IMR-90 (cell line): ENCODE data around the gene TMEM92. TPM values are rescaled to one million over a fixed set of nuclear protein-coding genes. Genes with fewer than 3 reads are reported as not detected.

Source experiments
- ATAC-seq: fragments of 200-7000 bp; cut with Tn5 transposase; 2 replicates; pipeline ENCODE4 v1.9.1; 2020; ENCODE audit warnings: low read depth, mild to moderate bottlenecking, moderate library complexity
- BruUV-seq: library from RNA; stranded (reverse); fragments of 400-500 nt; replicated peaks from 2 replicates; lab custom pipeline; 2021; lab: Mats Ljungman, UMichigan
- CTCF ChIA-PET: fragments of 300-600 bp; formaldehyde crosslinking; extraction: SDS; loops from one replicate; lab custom pipeline; 2021; ENCODE audit warnings: antibody characterized with exemption; lab: Yijun Ruan, JAX
- POLR2A ChIA-PET: fragments of 300-600 bp; sonication (Branson Sonifier 250); formaldehyde crosslinking; loops from one replicate; lab custom pipeline; 2022; ENCODE audit warnings: antibody characterized with exemption; ENCODE audit not compliant: unreplicated experiment; lab: Charles Lee
- DNase-seq: peaks from one replicate; pipeline ENCODE4 v3.0.0; 2013
- H2AFZ ChIP-seq: replicated peaks from 2 replicates; pipeline ENCODE3; 2013; ENCODE audit warnings: low read length, mild to moderate bottlenecking; ENCODE audit not compliant: poor library complexity
- H2AK5ac ChIP-seq: 2 replicates; pipeline ENCODE4 v1.6.1; 2013; ENCODE audit warnings: low read depth, low read length, inconsistent platforms
- H2AK9ac ChIP-seq: replicated peaks from 2 replicates; pipeline ENCODE3; 2013; ENCODE audit warnings: mild to moderate bottlenecking, low read depth, low read length, moderate library complexity; ENCODE audit not compliant: poor library complexity
- H2BK120ac ChIP-seq: 2 replicates; pipeline ENCODE4 v1.6.1; 2013; ENCODE audit warnings: low read depth, low read length, inconsistent platforms
- H2BK15ac ChIP-seq: 3 replicates; pipeline ENCODE4 v1.6.1; 2013; ENCODE audit warnings: low read depth, low read length, inconsistent platforms
- H2BK20ac ChIP-seq: 2 replicates; pipeline ENCODE4 v1.6.1; 2013; ENCODE audit warnings: low read depth, mild to moderate bottlenecking, inconsistent platforms, low read length, moderate library complexity
- H2BK5ac ChIP-seq: 2 replicates; pipeline ENCODE4 v1.6.1; 2013; ENCODE audit warnings: mild to moderate bottlenecking, low read depth, low read length, inconsistent platforms; ENCODE audit not compliant: poor library complexity, severe bottlenecking
- H3K14ac ChIP-seq: replicated peaks from 2 replicates; pipeline ENCODE4 v1.6.1; 2013; ENCODE audit warnings: low read depth, low read length, inconsistent platforms
- H3K18ac ChIP-seq: 2 replicates; pipeline ENCODE4 v1.6.1; 2013; ENCODE audit warnings: low read depth, low read length, control low read depth
- H3K23ac ChIP-seq: 2 replicates; pipeline ENCODE4 v1.6.1; 2013; ENCODE audit warnings: low read depth, low read length, inconsistent platforms
- H3K27ac ChIP-seq: 2 replicates; pipeline ENCODE4 v1.5.1; 2013; ENCODE audit warnings: mild to moderate bottlenecking, control low read depth, low read length; ENCODE audit not compliant: insufficient read depth
- H3K27me3 ChIP-seq: 2 replicates; pipeline ENCODE4 v1.6.1; 2013; ENCODE audit warnings: low read length; ENCODE audit not compliant: control insufficient read depth, insufficient read depth
- H3K36me3 ChIP-seq: 2 replicates; pipeline ENCODE4 v1.6.1; 2013; ENCODE audit warnings: low read length, mixed read lengths; ENCODE audit not compliant: control insufficient read depth, insufficient read depth
- H3K4ac ChIP-seq: 2 replicates; pipeline ENCODE4 v1.6.1; 2013; ENCODE audit warnings: low read depth, low read length, inconsistent platforms
- H3K4me1 ChIP-seq: 2 replicates; pipeline ENCODE4 v1.6.1; 2013; ENCODE audit warnings: low read length, mixed read lengths; ENCODE audit not compliant: control insufficient read depth, insufficient read depth
- H3K4me2 ChIP-seq: 2 replicates; pipeline ENCODE4 v1.6.1; 2013; ENCODE audit warnings: low read depth, mild to moderate bottlenecking, control low read depth, low read length, moderate library complexity
- H3K4me3 ChIP-seq: 2 replicates; pipeline ENCODE4 v1.5.1; 2013; ENCODE audit warnings: low read depth, mild to moderate bottlenecking, control low read depth, low read length, moderate library complexity; ENCODE audit not compliant: insufficient read depth
- H3K56ac ChIP-seq: 2 replicates; pipeline ENCODE4 v1.6.1; 2013; ENCODE audit warnings: low read length, inconsistent platforms; ENCODE audit not compliant: insufficient read depth; ENCODE audit errors: extremely low read depth
- H3K79me1 ChIP-seq, 2 experiments: 2 replicates each; pipeline ENCODE4 v1.6.1; 2013; ENCODE audit warnings: low read length in 2 of 2, inconsistent platforms in 1 of 2, low read depth in 1 of 2
- H3K9ac ChIP-seq: 2 replicates; pipeline ENCODE4 v1.6.1; 2013; ENCODE audit warnings: low read depth, low read length, control low read depth
- H3K9me1 ChIP-seq: 2 replicates; pipeline ENCODE4 v1.6.1; 2013; ENCODE audit warnings: low read length, inconsistent platforms; ENCODE audit not compliant: insufficient read depth
- H3K9me3 ChIP-seq: 2 replicates; pipeline ENCODE4 v1.6.1; 2013; ENCODE audit warnings: low read length; ENCODE audit not compliant: control insufficient read depth, insufficient read depth
- H4K20me1 ChIP-seq: 2 replicates; pipeline ENCODE4 v1.6.1; 2013; ENCODE audit warnings: low read length, inconsistent platforms; ENCODE audit not compliant: insufficient read depth
- H4K5ac ChIP-seq: 2 replicates; pipeline ENCODE4 v1.6.1; 2013; ENCODE audit warnings: mild to moderate bottlenecking, low read depth, low read length, control low read depth
- H4K8ac ChIP-seq, 2 experiments: 2 replicates each; pipeline ENCODE4 v1.6.1; 2013; ENCODE audit warnings: low read depth in 2 of 2, low read length in 2 of 2, control low read depth in 1 of 2, inconsistent platforms in 1 of 2
- H4K91ac ChIP-seq: 2 replicates; pipeline ENCODE4 v1.6.1; 2013; ENCODE audit warnings: low read depth, low read length, inconsistent platforms; ENCODE audit not compliant: insufficient read depth
- CTCF ChIP-seq: conservative IDR thresholded peaks from 2 replicates; pipeline ENCODE4 v1.5.1; 2012; ENCODE audit warnings: mild to moderate bottlenecking, low read depth, low read length, improper control_type of control experiment
- ELK1 ChIP-seq: fragments of 150-350 bp; IDR thresholded peaks from 2 replicates; pipeline ENCODE4 v1.6.1; 2016; ENCODE audit warnings: low read depth, mild to moderate bottlenecking, low read length, moderate library complexity, borderline replicate concordance
- MAFK ChIP-seq: IDR thresholded peaks from 2 replicates; pipeline ENCODE4 v1.6.1; 2012; ENCODE audit warnings: low read depth, low read length, improper control_type of control experiment
- MAZ ChIP-seq: IDR thresholded peaks from 2 replicates; pipeline ENCODE4 v1.6.1; 2012; ENCODE audit warnings: low read depth, mild to moderate bottlenecking, low read length, improper control_type of control experiment, moderate library complexity, borderline replicate concordance
- MXI1 ChIP-seq: IDR thresholded peaks from 2 replicates; pipeline ENCODE4 v1.6.1; 2012; ENCODE audit warnings: low read depth, mild to moderate bottlenecking, low read length, moderate library complexity, borderline replicate concordance
- NFE2L2 ChIP-seq: fragments of 150-350 bp; IDR thresholded peaks from 2 replicates; pipeline ENCODE4 v1.6.1; 2016; ENCODE audit warnings: low read depth, mild to moderate bottlenecking, low read length
- RFX5 ChIP-seq: IDR thresholded peaks from 2 replicates; pipeline ENCODE4 v1.8.0; 2012; ENCODE audit warnings: low read depth, mild to moderate bottlenecking, low read length, moderate library complexity
- USF2 ChIP-seq: fragments of 150-350 bp; IDR thresholded peaks from 2 replicates; pipeline ENCODE4 v1.6.1; 2017; ENCODE audit warnings: mild to moderate bottlenecking, antibody characterized with exemption, low read length, low read depth
- WGBS, 2 experiments: methylation state at CpG; one replicate each; pipeline versions ENCODE4 v1.1.5 to v1.1.7; 2013; ENCODE audit warnings: missing lambda C conversion rate in 2 of 2; ENCODE audit not compliant: insufficient read length in 1 of 2; ENCODE audit errors: extremely low coverage in 2 of 2; 5-methylcytosine and 5-hydroxymethylcytosine counted together
- dilution Hi-C: fragments of 300-500 bp; cut with HindIII; formaldehyde crosslinking; loops from one replicate; pipeline ENCODE4 v1.14.3; 2018; ENCODE audit warnings: low sequenced_read_pairs; ENCODE audit not compliant: unreplicated experiment
- in situ Hi-C: fragments of 300-500 bp; cut with MboI; formaldehyde crosslinking; loops from 3 replicates; pipeline ENCODE4 v1.14.3; 2019; ENCODE audit warnings: low sequenced_read_pairs, inconsistent platforms, mixed read lengths
- intact Hi-C: fragments of 100-400 bp; cut with micrococcal nuclease; formaldehyde crosslinking; loops from 2 replicates; pipeline ENCODE4 v1.10.0; 2022
- polyA plus RNA-seq, 3 experiments: library from polyadenylated mRNA; depleted of rRNA; stranded (reverse); fragments of >200 nt; gene quantifications; 2 replicates each; pipeline ENCODE4 v1.2.3, GENCODE V29; 2012; ENCODE audit warnings: low replicate concordance in 1 of 3
- total RNA-seq: library from RNA; depleted of rRNA; stranded (reverse); fragments of >200 nt; gene quantifications from 2 replicates; pipeline ENCODE4 v1.2.3, GENCODE V29; 2012

The TMEM92 gene
- total and polyA plus RNA-seq, 2 of the 4 experiments (the other 2 are of a cell fraction), result 0.18 to 1.7 TPM

GRCh38 chr17:50312308-50312707, 38.0 kb downstream of the TMEM92 start:
- no peaks in the 10 kb centered on the region for H3K79me1 ChIP-seq
- no peak overlapping the region for H2AFZ ChIP-seq
- H3K14ac ChIP-seq, result no peak overlapping the region
- ChIA-PET POLR2A (no interaction called here), CTCF (no interaction called here)
- dilution Hi-C loops, result no loop called here
- in situ Hi-C loops, result loop anchor here (25.0 kb wide), 1 partner anchor 425 kb away; no protein-coding TSS in a partner anchor
- H3K36me3 ChIP-seq, result no peaks in the 10 kb centered on the region
- no peak overlapping the region for H2AK9ac ChIP-seq
- no peak overlapping the region for H4K8ac ChIP-seq
- H4K20me1 ChIP-seq, result no peaks in the 10 kb centered on the region
- no TSS peak for BruUV-seq
- H3K27me3 ChIP-seq, result peaks cover 23% of the 10 kb centered on the region
- H4K5ac ChIP-seq, result no peak overlapping the region
- no peak overlapping the region for H2AK5ac ChIP-seq
- H3K9ac ChIP-seq, result no peak overlapping the region
- H3K27ac ChIP-seq, result no peak overlapping the region
- intact Hi-C loops, result no loop called here
- no peaks in the 10 kb centered on the region for H3K9me3 ChIP-seq
- no peak overlapping the region for H3K4me3 ChIP-seq
- H2BK15ac ChIP-seq, result no peak overlapping the region
- H3K4me2 ChIP-seq, result no peak overlapping the region
- H3K18ac ChIP-seq, result no peak overlapping the region
- TF ChIP-seq MXI1 (no peak), MAZ (peak; percentile 28; the same call in 1 of the 2 replicates), CTCF (no peak), MAFK (no peak), USF2 (no peak), RFX5 (no peak), NFE2L2 (no peak), ELK1 (no peak)
- no peak overlapping the region for H2BK20ac ChIP-seq
- H3K4ac ChIP-seq, result no peak overlapping the region; the same call in 1 of the 2 replicates
- WGBS, 2 experiments, result 20% methylated on average over 1 of the region's 5 CpGs; no CpG with 5 or more reads in 1 of the 2 experiments
- H3K4me1 ChIP-seq, result peaks cover 14% of the 10 kb centered on the region
- H2BK5ac ChIP-seq, result no peak overlapping the region
- peak; percentile 34 for DNase-seq
- no peak overlapping the region for H3K56ac ChIP-seq
- peak; percentile 47 for ATAC-seq
- no peak overlapping the region for H2BK120ac ChIP-seq
- 0 out of 2 replicates have a peak overlapping the region, but pooled peaks have one; percentile 43 for H3K23ac ChIP-seq
- peaks cover 6% of the 10 kb centered on the region; the same call in 1 of the 2 replicates for H3K9me1 ChIP-seq
- H4K91ac ChIP-seq, result no peak overlapping the region
